Left cardiac atrium (tissue), 4 donors: Measurements from ENCODE around the gene DPF1. TPM values are rescaled to one million over a fixed set of nuclear protein-coding genes. Genes with fewer than 3 reads are reported as not detected.

Experiments used
- ATAC-seq, 2 donors: fragments of 200-7000 bp; cut with Tn5 transposase; one replicate each; pipeline ENCODE4 v1.9.1; 2020; ENCODE audit warnings: mild to moderate bottlenecking in 2 of 2, moderate library complexity in 2 of 2
- DNase-seq: peaks from one replicate; pipeline ENCODE4 v3.0.0-alpha.2; 2020
- intact Hi-C, 2 donors: fragments of 100-400 bp; cut with DNase I; formaldehyde crosslinking; loops; one replicate each; pipeline versions ENCODE4 v1.14.1 to v1.15.1; 2022 to 2023
- total RNA-seq, 2 donors: library from RNA; stranded (reverse); fragmentation: NEBNext Ultra II Directional; extraction: Animal tissue kit (Norgen Biotek cat#: 25700); gene quantifications; one replicate each; pipeline ENCODE4 v1.2.1, GENCODE V29; 2021
- donor health status: DM: no; HTN: yes; CAD: no.
- donor health status: DM: no; HTN: yes; CAD: no; lungs with severe emphysema.
- donor health status: DM: yes; HTN: yes; CAD: no.
- donor health status: Dilated cardiomyopathy.

Gene DPF1
- total RNA-seq, 2 donors from 2014 or later = 0.26 TPM; not detected in 1

GRCh38 chr19:38208571-38208970 is 15.5 kb downstream of the DPF1 start:
- DNase-seq = no peak
- ATAC-seq = no peak
- intact Hi-C loops = no loop called here

- no peak for DNase-seq
- no peak for ATAC-seq
- intact Hi-C loops = no loop called here
These were observed 16.5 kb downstream of the DPF1 start for GRCh38 chr19:38207543-38207942.

GRCh38 chr19:38206928-38207327 is 17.1 kb downstream of the DPF1 start:
- ATAC-seq = no peak
- intact Hi-C loops = no loop called here
- no peak for DNase-seq

GRCh38 chr19:38206006-38206745 is 17.8 kb downstream of the DPF1 start:
- ATAC-seq (no peak), DNase-seq (no peak)
- intact Hi-C loops = no loop called here

GRCh38 chr19:38204728-38205127 is 19.3 kb downstream of the DPF1 start:
- DNase-seq (no peak), ATAC-seq (no peak)

GRCh38 chr19:38204096-38204495 is 19.9 kb downstream of the DPF1 start:
- DNase-seq (no peak), ATAC-seq (no peak)
- intact Hi-C loops = no loop called here

More at GRCh38 chr19:38204728-38205127, 19.3 kb downstream of the DPF1 start:
- intact Hi-C loops = no loop called here

- ATAC-seq = no peak
- intact Hi-C loops = no loop called here
- no peak for DNase-seq
These were observed 20.8 kb downstream of the DPF1 start for GRCh38 chr19:38203197-38203596.

- DNase-seq (no peak), ATAC-seq (no peak)
- intact Hi-C loops = no loop called here
These were observed 21.5 kb downstream of the DPF1 start for GRCh38 chr19:38202504-38202903.

GRCh38 chr19:38201731-38202130 is 22.3 kb downstream of the DPF1 start:
- no peak for ATAC-seq
- intact Hi-C loops = no loop called here
- DNase-seq = no peak

- intact Hi-C loops = no loop called here
- no peak for ATAC-seq
- no peak for DNase-seq
These were observed 24.7 kb downstream of the DPF1 start for GRCh38 chr19:38199340-38199739.

GRCh38 chr19:38197937-38198704 is 25.9 kb downstream of the DPF1 start:
- no peak for DNase-seq
- ATAC-seq = no peak
- intact Hi-C loops = no loop called here

GRCh38 chr19:38196948-38197656 is 26.9 kb downstream of the DPF1 start:
- intact Hi-C loops = no loop called here
- no peak for DNase-seq
- no peak for ATAC-seq

- ATAC-seq (no peak), DNase-seq (no peak)
- intact Hi-C loops = no loop called here
These were observed 27.7 kb downstream of the DPF1 start for GRCh38 chr19:38196245-38196837.

- ATAC-seq (no peak), DNase-seq (no peak)
- intact Hi-C loops = no loop called here
These were observed 28.8 kb downstream of the DPF1 start for GRCh38 chr19:38195237-38195636.

- intact Hi-C loops = no loop called here
- ATAC-seq (no peak), DNase-seq (no peak)
These were observed 29.8 kb downstream of the DPF1 start for GRCh38 chr19:38194061-38194701.

- intact Hi-C loops = no loop called here
- ATAC-seq (no peak), DNase-seq (no peak)
These were observed 30.6 kb downstream of the DPF1 start for GRCh38 chr19:38193445-38193844.

GRCh38 chr19:38191747-38192146 is 32.3 kb downstream of the DPF1 start:
- intact Hi-C loops = no loop called here
- DNase-seq = no peak
- ATAC-seq = no peak

- intact Hi-C loops = no loop called here
- ATAC-seq (peak in 1 of 2 donors; percentile 61), DNase-seq (no peak)
These were observed 33.2 kb downstream of the DPF1 start for GRCh38 chr19:38190793-38191192.

GRCh38 chr19:38190061-38190460 is 34.0 kb downstream of the DPF1 start:
- intact Hi-C loops = no loop called here
- ATAC-seq (no peak), DNase-seq (no peak)
